GM21360 (cell line): Measurements from ENCODE around the gene DHH.
"Not testable (repeated sequence)": the region's sequence is repeated elsewhere in the genome, so short reads cannot be mapped to it uniquely, and the experiment has no call there.

Experiments
- ATAC-seq: cut with Tn5 transposase; IDR thresholded peaks from one replicate; pipeline ENCODE4 v1.9.1; 2021; ENCODE audit warnings: mild to moderate bottlenecking, moderate library complexity; ENCODE audit not compliant: unreplicated experiment

DHH gene

DNA sequence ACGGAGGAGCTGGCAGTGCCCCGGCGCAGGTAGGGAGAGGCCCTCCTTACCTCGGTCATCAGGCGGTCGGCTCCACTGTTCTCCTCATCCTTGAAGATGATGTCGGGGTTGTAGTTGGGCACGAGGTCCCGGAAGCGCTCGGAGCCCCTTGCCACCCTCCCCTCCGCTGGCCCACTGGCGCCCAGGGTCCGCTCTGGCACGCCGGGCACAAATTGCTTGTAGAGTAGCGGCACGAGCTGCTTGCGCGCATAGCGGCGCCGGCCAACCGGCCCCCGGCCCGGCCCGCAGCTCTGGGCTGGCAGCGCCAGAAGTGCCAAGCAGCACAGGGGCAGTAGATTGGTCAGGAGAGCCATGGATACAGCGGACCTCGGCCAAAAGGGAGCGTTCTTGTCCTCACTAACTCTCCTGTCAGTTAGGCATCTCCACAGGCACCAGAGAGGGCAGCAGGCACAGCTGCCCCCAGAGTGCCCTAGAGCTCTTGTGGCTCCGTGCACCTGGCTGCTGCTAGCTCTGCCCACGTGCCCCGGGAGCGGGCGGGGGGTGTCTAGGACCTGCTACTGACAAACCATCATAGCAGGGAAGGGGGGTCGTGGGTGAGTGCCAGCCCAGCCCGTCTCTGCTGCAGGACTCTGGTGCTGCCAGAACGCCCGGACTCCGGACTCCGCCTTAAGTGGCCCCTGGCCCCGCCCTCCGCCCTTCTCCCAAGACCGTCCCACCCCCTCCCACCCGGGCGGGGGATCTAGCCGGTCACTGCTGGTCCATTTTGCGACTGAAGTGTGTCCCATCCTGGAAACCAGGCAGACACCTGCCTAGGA is at the start of gene DHH:
DHH (minus strand) TSS at position 642 of the 815 bp plus-strand sequence; CDS start at position 353, 289 bp downstream.
- no peak for ATAC-seq

DNA sequence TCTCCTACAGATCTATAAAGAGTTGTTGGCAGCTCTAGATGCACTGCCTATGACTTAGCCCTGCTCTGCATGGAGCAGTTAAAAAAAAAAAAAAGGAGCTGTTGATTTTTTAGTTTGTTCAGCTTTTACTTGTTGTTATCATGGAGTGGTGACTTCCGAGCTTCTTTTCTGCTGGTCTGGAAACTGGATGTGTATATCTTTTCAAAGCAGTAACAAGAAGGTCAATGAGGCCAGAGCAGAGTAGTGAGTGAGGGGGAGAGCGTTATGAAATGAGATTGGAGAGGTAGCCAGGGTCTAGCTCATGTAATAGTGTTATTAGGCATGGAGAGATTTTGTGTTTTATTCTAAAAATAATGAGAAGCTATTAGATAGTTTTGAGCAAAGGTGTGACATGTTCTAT is 49.8 kb upstream of the DHH start:
- ATAC-seq: no peak

DNA sequence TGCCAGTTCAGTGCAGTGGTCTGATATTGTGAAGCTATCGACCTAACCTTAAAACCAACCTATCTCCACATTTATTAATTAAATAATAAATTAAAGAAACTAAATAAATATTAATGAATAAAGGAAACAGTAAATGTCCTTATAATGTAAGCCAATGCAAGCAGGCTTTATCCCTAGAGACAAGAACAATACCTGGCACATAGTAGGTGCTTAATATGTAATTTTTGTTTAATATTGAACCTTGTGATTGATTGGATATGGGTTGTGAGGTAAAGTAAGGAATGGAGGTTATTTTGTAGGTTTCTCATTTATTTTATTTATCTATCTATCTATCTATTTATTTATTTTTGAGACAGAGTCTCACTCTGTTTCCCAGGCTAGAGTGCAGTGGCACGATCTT is 44.4 kb upstream of the DHH start:
- ATAC-seq: no peak

DNA sequence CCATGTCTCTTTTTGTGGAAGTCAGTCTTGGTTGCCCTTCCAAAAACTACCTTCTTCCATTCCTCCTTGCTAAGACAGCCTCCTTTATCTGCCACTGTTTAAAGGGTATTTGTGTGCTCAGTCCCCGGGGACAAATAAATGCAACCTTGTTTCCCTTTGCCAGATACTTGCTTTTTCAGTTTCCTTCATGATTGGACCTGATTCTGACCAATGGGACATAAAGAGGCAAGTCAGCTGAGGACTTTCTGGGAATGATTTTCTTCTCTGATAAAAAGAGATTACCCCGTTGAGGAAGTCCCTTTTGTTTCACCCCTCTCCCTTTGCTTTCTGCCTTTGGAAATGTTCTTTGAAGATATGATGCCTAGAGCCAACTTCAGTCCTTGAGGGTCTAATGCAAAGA is 44.0 kb upstream of the DHH start:
- ATAC-seq: no peak

DNA sequence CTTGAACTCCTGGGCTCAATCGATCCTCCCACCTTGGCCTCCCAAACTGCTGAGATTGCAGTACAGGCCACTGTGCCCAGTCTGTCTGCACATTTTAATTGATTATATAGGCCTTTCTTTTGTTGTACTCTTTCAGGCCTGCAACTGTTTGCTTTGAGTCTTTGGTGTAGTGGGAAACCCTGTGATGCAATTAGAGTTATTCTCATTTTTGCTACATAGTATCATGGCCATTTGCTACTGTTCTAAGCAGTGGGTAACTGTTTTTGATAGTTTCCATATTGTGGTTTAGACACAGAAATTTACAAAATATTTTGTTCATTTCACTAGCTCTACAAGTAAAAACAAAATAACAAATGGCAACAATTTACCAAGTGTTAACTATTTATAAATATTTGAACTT is 42.9 kb upstream of the DHH start:
- ATAC-seq: no peak

DNA sequence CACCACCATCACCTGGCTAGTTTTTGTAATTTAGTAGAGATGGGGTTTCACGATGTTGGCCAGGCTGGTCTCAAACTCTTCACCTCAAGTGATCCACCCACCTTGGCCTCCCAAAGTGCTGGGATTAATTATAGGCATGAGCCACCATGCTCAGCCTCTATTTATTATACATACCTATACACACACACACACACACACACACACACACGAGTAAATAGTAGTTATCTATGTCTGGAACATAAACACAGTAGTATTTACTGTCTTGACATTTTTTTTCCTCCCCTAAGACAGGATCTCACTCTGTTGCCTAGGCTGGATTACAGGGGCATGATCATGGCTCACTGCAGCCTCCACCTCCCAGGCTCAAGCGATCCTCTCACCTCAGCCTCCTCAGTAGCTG is 42.4 kb upstream of the DHH start:
- ATAC-seq: not testable (repeated sequence)

DNA sequence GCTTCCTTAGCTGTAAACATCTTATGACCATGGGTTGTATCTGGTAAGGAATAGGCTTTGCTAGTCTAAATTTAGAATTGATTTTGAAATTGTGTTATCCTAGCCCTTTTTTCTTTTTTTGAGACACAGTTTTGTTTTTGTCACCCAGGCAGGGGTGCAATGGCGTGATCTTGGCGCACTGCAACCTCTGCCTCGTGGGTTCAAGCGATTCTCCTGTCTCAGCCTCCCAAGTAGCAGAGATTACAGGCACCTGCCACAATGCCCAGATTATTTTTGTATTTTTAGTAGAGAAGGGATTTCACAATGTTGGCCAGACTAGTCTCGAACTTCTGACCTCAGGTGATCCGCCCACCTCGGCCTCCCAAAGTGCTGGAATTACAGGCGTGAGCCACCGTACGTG is 39.0 kb upstream of the DHH start:
- no peak for ATAC-seq

DNA sequence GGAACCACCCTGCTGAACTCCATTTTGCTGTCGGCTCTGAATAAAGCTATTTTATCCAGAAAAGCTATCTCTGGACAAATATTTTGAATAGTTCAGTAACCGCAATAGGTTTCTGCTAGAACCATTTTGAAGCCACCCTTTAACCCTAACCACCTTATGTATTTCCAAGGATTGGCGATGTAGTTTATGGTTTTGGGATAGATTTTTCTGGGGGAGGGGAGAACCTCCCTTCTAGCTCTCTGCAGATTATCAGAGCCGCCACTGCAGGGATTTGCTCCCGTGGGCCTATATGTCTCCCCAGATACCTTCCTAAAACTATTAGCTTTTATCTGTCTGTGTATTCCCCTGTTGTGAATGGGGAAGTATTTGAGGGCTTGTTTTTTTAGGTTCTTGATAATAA is 38.4 kb upstream of the DHH start:
- no peak for ATAC-seq

DNA sequence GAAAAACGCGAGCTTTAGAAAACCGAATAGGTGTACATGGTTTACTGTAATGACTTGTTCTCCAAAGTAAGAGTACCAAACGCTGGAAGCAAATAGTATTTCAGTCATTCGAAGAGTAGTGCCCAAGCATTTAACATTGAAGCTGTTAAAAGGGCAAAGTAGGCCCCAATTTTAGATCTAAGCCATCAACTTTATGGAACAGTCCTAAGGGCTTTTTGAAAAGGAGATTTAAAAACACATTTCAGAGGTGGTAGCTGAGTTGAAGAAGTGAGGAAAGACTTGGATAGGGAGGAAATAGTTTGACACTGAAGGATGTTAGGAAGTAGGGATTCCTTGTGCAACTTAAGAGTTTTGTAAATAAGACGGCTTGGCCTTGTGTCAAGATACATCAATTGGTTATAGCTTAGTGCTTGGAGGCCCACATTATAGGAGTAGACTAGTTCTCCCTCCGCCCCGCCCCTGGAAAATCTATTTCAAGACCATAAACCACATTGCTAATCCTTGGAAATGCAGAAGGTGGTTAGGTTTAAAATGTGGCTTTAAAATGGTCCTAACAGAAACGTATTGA is 37.4 kb upstream of the DHH start:
- ATAC-seq: peak; percentile 1

DNA sequence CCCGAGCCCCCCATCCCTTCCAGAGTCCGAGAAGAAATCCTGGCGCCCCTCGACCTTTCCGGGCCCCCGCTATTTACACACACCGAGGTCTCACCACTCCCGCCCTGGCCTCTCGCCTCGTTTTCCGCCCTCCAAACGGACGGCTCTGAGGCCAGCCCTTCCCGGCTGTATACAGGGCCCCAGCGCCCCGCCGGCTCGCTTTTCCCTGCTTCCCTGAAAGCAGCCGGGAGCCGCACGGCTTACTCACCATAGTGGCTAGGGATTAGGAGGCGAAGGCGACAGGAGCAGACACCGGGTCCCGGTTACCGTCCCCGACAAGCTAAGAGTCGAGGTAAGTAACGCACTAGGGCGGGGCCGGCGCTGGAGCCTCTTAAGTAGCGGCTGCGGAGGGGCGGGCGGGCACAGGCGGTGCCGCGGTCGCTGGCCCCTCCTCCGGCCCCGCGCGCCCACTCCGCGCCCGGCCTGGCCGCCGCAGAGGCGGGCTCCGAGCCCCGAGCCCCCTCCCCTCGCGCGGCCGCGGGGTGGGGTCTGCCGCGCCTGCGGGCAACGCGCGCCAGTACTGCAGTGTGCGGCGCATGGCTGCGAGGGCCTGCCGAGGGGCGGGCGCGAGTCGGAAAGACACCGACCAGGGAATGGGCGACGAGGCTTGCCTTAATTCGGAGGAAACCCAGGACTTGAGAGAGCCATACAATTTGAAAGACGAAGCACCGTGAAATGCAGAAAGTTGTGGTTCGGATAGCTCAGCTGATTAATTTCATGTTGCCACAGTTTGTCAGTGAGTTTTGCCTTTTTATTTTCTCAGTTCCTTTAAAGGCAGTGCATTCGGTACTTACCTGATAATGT is 36.7 kb upstream of the DHH start, which contains the start of gene TUBA1B:
TUBA1B (minus strand) TSS at position 345 of the 843 bp plus-strand sequence; CDS start at position 250, 95 bp downstream.
- peak; percentile 65 for ATAC-seq

DNA sequence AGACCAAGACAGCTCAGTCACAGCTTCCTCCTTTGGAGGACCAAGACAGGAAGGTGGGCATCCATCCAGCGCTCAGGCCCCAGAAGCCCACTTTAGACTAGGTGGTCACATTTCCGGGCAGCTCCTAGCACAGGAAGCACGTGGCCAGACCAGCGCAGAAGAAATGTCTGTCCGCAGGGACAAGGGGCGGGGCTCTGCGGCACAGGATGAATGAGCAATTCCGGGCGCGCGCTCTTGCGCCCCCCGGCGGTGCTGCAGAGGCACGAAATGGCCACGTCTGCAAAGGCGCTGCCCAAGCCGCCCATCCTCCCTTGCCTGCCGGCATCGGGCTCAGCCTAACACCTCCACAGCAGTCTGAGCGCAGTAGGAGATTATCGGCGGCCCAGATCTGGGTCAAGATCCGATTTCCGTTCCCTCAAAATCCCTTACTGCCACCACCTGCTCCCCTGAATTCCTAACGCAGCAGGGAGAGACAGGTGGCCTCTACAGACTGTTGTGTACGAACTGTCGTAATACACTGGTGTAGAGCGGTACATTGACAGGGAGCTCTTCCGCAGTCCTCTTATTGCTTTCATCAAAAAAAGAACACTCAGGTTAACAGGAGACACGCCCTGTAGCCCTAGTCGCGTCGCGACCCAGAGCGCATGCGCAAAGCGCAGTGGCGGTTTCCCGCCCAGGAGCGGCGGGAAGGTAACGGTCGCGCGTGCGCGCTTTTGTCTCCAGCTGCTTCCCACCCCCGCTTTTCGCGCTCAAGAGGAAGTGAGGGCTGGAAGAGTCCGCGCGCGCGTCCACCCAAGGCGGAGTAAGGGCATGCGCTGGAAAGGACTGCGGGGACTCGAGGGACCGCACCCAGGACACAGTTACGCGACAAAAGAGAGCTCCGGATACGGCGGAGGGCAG is 35.8 kb upstream of the DHH start:
- ATAC-seq: peak; percentile 54

DNA sequence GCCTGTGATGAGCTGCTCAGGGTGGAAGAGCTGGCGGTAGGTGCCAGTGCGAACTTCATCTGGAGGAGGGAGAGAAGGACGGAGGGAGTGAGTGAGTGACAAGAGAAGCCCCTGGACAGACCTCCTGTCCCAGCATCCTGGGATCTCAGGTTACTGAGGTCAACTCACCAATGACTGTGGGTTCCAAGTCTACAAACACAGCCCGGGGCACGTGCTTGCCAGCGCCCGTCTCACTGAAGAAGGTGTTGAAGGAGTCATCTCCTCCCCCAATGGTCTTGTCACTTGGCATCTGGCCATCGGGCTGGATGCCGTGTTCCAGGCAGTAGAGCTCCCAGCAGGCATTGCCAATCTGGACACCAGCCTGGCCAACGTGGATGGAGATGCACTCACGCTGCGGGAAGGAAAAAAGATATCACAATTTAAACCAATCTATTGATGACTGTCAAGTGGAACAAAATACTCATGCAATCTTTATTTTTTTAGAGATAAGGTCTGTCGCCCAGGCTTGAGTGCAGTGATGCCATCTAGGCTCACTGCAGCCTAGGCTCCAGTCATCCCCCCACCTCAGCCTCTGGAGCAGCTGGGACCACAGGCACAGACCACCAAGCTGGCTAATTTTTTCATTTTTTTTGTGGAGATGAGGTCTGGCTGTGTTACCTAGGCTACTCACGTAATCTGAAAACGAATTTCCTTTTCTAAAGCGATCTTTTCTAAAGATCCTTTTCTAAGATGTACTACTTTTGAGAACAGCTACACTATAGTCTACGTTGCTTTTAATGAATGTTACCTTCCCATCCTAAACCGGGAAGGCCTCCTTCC is 34.9 kb upstream of the DHH start:
- ATAC-seq: no peak

DNA sequence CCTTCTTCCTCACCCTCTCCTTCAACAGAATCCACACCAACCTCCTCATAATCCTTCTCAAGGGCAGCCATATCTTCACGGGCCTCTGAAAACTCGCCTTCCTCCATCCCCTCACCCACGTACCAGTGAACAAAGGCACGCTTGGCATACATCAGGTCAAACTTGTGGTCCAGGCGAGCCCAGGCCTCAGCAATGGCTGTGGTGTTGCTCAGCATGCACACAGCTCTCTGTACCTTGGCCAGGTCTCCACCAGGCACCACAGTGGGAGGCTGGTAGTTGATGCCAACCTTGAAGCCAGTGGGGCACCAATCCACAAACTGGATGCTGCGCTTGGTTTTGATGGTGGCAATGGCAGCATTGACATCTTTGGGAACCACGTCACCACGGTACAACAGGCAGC is 33.4 kb upstream of the DHH start:
- ATAC-seq: not testable (repeated sequence)

DNA sequence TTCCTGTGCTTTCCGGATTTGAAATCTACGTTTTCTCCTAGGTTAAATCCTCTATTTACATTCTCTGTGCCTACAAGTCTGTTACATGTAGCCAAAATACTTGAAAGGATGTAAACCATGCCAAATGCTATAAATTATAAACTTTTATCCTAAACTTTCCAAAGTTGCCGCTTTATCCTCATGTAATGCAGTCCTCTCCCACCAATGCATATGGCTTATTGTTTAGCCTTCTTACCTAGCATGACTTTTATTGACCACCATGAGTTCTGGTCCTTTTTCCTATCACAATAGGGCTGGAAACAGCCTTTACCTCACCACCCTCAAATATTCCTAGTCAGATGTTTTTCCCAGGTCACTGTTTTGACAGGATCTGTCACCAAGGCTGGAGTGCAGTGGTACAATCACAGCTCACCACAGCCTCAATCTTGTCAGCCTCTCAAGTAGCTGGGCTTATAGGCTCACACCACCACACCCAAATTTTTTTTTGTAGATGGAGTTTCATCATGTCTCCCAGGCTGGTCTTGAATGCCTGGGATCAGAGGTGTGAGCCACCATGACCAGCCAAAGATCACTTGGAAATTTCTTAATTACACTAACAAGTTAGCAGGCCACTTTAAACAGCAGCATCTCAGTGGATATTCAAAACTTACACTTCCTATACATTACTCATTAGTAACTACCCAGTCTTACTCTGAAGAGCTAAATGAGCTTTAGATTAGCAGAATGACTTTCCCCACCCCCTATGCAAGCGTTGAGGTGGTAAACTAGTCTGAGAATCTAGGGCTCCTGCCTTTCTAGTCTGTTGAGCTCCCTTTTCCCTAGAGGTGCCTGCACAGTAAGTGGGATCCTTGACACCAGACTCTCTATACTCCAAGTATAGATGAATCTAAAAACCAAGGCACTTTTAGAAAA is 32.5 kb upstream of the DHH start:
- no peak for ATAC-seq

DNA sequence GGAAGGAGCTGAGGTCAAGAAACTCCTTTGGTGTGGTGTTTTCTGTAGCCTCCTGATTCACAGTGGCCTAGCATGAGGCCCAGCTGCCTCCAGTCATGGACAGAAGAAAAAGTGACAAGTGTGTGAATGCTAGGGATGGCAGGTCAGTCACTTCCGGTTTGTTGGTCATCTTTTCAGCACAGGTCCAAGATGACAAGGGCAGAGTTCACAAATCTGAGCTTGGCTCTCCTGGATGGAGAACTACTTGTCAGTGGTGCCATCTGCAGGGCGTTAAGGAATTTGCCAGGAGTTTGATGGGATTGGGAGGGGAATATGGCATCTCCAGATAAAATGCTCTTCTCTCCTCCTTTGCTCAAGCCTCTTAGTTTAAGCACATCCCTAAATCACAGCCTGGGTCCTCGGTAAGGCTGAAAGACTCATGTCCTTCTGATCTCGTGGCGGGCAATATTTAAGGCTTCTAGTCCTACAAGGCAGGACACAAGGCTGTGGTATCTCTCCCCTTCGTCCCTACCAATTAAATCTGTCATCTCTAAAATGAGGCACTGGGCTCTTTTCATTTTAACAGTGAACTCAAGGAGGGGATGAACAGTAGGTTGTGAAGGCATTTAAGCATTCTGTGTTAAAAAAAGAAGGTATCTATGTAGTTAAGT is 26.6 kb upstream of the DHH start:
- ATAC-seq: no peak

DNA sequence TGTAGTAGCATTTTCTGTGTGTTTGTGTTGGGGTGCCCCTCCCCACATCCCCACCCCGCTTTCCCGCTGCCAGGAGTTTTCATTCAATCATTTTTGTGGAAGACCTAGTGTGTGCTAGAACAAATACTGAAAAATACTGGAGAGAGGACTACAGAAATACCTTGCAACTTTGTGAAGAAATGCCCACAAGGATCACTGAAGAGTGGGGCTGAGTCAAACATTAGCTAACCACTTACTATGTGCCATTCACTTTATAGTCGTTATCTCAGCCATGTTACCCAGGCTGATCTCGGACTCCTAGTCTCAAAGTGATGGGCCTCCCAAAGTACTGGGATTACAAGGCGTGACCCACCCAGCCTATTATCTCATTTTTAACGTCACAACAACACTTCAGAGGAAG is 16.6 kb upstream of the DHH start:
- no peak for ATAC-seq

DNA sequence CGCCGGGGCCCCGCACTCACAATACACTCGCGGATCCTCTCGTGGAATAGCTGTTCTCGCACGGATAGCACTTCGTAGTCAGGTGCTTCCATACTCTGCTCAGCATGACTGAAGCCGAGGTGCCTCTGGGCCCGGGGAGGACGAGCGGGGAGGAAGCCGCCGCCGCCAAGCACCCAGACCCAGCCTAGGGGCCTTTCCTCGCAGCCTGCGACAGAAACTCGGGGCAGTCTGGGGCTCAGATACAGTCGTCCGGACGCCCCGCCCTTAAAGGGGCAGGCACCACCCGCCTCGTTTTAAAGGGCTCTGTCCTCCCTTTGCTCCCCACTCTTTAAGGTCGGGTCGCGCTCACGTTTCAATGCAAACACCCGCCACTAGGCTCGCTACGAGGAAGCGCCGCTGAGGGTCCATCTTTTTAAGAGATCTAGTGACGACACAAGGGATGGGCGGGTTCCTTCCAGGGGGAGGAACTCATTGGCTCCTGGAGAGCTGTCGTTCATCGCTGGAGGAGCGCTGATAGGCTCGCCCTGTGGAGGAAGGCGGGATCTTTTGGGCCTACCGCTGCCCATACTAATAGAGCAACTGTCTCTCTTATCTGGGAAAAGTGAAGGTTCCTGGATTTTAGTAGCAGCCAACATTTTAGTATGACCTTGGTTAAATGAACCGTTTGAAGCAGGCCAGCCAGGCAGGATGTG is 16.0 kb upstream of the DHH start, which contains the start of gene LMBR1L:
LMBR1L (minus strand) TSS at position 384 of the 692 bp plus-strand sequence; CDS start at position 92, 292 bp downstream.
- ATAC-seq: peak; percentile 97
